SK-N-SH treated with all-trans-retinoic acid at 6 μM for 48 hours (cell line): ENCODE measurements around the gene TRAK1.

Experiments
- ATAC-seq: fragments of 200-7000 bp; cut with Tn5 transposase; 3 replicates; pipeline ENCODE4 v1.9.1; 2020; ENCODE audit warnings: mild to moderate bottlenecking, moderate library complexity
- ARNTL ChIP-seq: fragments of 450-650 bp; formaldehyde crosslinking; IDR thresholded peaks from 2 replicates; pipeline ENCODE4 v1.5.0; 2020; ENCODE audit warnings: low read depth, mild to moderate bottlenecking, moderate library complexity, borderline replicate concordance
- CSDC2 ChIP-seq: fragments of 250-450 bp; sonication (Bioruptor Pico); IDR thresholded peaks from 2 replicates; pipeline ENCODE4 v1.5.0; 2020; ENCODE audit warnings: mild to moderate bottlenecking, moderate library complexity
- CSRNP3 ChIP-seq: fragments of 250-450 bp; sonication (Bioruptor Pico); IDR thresholded peaks from 2 replicates; pipeline ENCODE4 v1.5.1; 2021; ENCODE audit warnings: mild to moderate bottlenecking, moderate library complexity
- ESRRG ChIP-seq: fragments of 250-450 bp; sonication (Bioruptor Pico); IDR thresholded peaks from 2 replicates; pipeline ENCODE4 v1.6.1; 2021; ENCODE audit warnings: mild to moderate bottlenecking
- GLIS3 ChIP-seq: fragments of 250-450 bp; sonication (Bioruptor Pico); IDR thresholded peaks from 2 replicates; pipeline ENCODE4 v1.5.0; 2020; ENCODE audit warnings: mild to moderate bottlenecking, moderate library complexity
- ISL1 ChIP-seq: fragments of 250-450 bp; sonication (Bioruptor Pico); IDR thresholded peaks from 2 replicates; pipeline ENCODE4 v2.1.2; 2022; ENCODE audit warnings: mild to moderate bottlenecking, moderate library complexity
- OSR1 ChIP-seq: fragments of 250-450 bp; sonication (Bioruptor Pico); IDR thresholded peaks from 2 replicates; pipeline ENCODE4 v1.8.0; 2022; ENCODE audit warnings: moderate library complexity, mild to moderate bottlenecking, inconsistent platforms
- PPARA ChIP-seq: fragments of 250-450 bp; sonication (Bioruptor Pico); IDR thresholded peaks from 2 replicates; pipeline ENCODE4 v1.5.0; 2020; ENCODE audit warnings: mild to moderate bottlenecking, borderline replicate concordance
- RARB ChIP-seq: fragments of 250-450 bp; sonication (Bioruptor Pico); IDR thresholded peaks from 2 replicates; pipeline ENCODE4 v1.8.0; 2021; ENCODE audit warnings: mild to moderate bottlenecking, moderate library complexity
- SNAI2 ChIP-seq: fragments of 250-450 bp; sonication (Bioruptor Pico); IDR thresholded peaks from 2 replicates; pipeline ENCODE4 v1.5.0; 2020; ENCODE audit warnings: mild to moderate bottlenecking, moderate library complexity
- TCF4 ChIP-seq: fragments of 250-450 bp; sonication (Bioruptor Pico); IDR thresholded peaks from 2 replicates; pipeline ENCODE4 v1.8.0; 2021; ENCODE audit warnings: mild to moderate bottlenecking, moderate library complexity, borderline replicate concordance
- TOX ChIP-seq: fragments of 250-450 bp; sonication (Bioruptor Pico); IDR thresholded peaks from 2 replicates; pipeline ENCODE4 v1.8.0; 2021; ENCODE audit warnings: mild to moderate bottlenecking, moderate library complexity, borderline replicate concordance
- ZC3H10 ChIP-seq: fragments of 250-450 bp; sonication (Bioruptor Pico); IDR thresholded peaks from 2 replicates; pipeline ENCODE4 v1.5.1; 2021; ENCODE audit warnings: mild to moderate bottlenecking, moderate library complexity
- ZFP3 ChIP-seq: fragments of 250-450 bp; sonication (Bioruptor Pico); IDR thresholded peaks from 2 replicates; pipeline ENCODE4 v1.5.0; 2020; ENCODE audit warnings: mild to moderate bottlenecking, moderate library complexity
- ZFP30 ChIP-seq: fragments of 450-650 bp; formaldehyde crosslinking; IDR thresholded peaks from 2 replicates; pipeline ENCODE4 v1.5.0; 2022; ENCODE audit warnings: mild to moderate bottlenecking, moderate library complexity
- ZNF565 ChIP-seq: fragments of 450-650 bp; formaldehyde crosslinking; conservative IDR thresholded peaks from 2 replicates; pipeline ENCODE4 v1.5.0; 2020; ENCODE audit warnings: low read depth, mild to moderate bottlenecking, moderate library complexity
- ZNF8 ChIP-seq: fragments of 450-650 bp; formaldehyde crosslinking; IDR thresholded peaks from 2 replicates; pipeline ENCODE4 v1.5.0; 2020; ENCODE audit warnings: mild to moderate bottlenecking, moderate library complexity
- TF ChIP-seq, protein P1 (sequence below): fragments of 250-450 bp; sonication (Bioruptor Pico); IDR thresholded peaks from 2 replicates; pipeline ENCODE4 v1.5.0; 2020; ENCODE audit warnings: mild to moderate bottlenecking, moderate library complexity
- TF ChIP-seq, protein P2 (sequence below): fragments of 250-450 bp; sonication (Bioruptor Pico); IDR thresholded peaks from 2 replicates; pipeline ENCODE4 v1.8.0; 2020; ENCODE audit warnings: mild to moderate bottlenecking, moderate library complexity, borderline replicate concordance
- TF ChIP-seq, protein P3 (sequence below): fragments of 250-450 bp; sonication (Bioruptor Pico); IDR thresholded peaks from 2 replicates; pipeline ENCODE4 v1.8.0; 2021; ENCODE audit warnings: low read depth, mild to moderate bottlenecking, moderate library complexity, borderline replicate concordance
- TF ChIP-seq, protein P4 (sequence below): fragments of 250-450 bp; sonication (Bioruptor Pico); IDR thresholded peaks from 2 replicates; pipeline ENCODE4 v1.5.1; 2020; ENCODE audit warnings: low read depth, mild to moderate bottlenecking, moderate library complexity

The TRAK1 gene

DNA sequence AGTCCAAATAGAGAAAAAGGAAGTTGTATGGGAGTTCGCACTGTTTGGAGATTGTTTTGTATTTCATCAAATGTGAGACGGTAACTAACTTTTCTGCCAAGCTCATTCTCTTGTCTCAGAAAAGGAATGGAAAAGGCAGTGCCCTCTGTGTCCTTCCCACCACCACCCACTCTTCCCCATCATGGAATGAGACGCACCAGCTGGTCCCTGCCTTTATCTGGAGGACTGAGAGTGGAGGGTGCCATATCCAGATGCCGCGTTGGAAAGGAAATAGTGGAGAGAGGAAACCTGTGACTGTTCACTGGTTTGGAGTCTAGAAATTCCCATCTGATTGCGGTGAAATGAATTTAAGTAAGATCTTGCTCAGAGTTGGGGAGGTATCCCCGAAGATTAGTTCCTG is 178.5 kb downstream of the TRAK1 start:
- no peak for ATAC-seq

DNA sequence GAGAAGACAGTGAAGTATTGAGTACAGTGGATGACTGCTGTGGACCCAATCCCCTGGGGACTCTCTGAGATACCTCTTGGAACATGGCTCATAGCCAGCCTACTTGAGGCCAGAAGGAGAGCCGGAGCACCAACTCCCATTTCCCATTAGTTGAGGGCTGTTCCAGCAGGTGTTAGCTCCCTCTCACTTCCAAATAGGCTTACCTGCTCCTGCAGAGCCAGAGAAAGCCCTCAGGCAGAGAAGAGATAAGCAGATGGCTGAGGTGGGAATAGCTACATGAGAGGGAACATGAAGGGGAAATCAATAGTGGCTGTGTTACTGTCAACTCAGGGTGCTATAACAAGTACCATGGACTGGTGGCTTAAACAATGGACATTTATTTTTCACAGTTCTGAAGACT is 179.4 kb downstream of the TRAK1 start:
- ATAC-seq = no peak
- no peak for TF ChIP-seq ZFP30
- TF ChIP-seq, protein P1, sequence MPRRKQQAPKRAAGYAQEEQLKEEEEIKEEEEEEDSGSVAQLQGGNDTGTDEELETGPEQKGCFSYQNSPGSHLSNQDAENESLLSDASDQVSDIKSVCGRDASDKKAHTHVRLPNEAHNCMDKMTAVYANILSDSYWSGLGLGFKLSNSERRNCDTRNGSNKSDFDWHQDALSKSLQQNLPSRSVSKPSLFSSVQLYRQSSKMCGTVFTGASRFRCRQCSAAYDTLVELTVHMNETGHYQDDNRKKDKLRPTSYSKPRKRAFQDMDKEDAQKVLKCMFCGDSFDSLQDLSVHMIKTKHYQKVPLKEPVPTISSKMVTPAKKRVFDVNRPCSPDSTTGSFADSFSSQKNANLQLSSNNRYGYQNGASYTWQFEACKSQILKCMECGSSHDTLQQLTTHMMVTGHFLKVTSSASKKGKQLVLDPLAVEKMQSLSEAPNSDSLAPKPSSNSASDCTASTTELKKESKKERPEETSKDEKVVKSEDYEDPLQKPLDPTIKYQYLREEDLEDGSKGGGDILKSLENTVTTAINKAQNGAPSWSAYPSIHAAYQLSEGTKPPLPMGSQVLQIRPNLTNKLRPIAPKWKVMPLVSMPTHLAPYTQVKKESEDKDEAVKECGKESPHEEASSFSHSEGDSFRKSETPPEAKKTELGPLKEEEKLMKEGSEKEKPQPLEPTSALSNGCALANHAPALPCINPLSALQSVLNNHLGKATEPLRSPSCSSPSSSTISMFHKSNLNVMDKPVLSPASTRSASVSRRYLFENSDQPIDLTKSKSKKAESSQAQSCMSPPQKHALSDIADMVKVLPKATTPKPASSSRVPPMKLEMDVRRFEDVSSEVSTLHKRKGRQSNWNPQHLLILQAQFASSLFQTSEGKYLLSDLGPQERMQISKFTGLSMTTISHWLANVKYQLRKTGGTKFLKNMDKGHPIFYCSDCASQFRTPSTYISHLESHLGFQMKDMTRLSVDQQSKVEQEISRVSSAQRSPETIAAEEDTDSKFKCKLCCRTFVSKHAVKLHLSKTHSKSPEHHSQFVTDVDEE (CRISPR knock-in tag) = no peak
- TF ChIP-seq ZNF8 = no peak
- no peak for TF ChIP-seq ESRRG (CRISPR knock-in tag)
- no peak for TF ChIP-seq CSDC2 (CRISPR knock-in tag)
- TF ChIP-seq ZFP3 (CRISPR knock-in tag) = no peak
- TF ChIP-seq GLIS3 (CRISPR knock-in tag) = no peak
- no peak for TF ChIP-seq ZNF565 (CRISPR knock-in tag)
- TF ChIP-seq, protein P2, sequence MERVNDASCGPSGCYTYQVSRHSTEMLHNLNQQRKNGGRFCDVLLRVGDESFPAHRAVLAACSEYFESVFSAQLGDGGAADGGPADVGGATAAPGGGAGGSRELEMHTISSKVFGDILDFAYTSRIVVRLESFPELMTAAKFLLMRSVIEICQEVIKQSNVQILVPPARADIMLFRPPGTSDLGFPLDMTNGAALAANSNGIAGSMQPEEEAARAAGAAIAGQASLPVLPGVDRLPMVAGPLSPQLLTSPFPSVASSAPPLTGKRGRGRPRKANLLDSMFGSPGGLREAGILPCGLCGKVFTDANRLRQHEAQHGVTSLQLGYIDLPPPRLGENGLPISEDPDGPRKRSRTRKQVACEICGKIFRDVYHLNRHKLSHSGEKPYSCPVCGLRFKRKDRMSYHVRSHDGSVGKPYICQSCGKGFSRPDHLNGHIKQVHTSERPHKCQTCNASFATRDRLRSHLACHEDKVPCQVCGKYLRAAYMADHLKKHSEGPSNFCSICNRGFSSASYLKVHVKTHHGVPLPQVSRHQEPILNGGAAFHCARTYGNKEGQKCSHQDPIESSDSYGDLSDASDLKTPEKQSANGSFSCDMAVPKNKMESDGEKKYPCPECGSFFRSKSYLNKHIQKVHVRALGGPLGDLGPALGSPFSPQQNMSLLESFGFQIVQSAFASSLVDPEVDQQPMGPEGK (CRISPR knock-in tag) = no peak
- TF ChIP-seq, protein P3, sequence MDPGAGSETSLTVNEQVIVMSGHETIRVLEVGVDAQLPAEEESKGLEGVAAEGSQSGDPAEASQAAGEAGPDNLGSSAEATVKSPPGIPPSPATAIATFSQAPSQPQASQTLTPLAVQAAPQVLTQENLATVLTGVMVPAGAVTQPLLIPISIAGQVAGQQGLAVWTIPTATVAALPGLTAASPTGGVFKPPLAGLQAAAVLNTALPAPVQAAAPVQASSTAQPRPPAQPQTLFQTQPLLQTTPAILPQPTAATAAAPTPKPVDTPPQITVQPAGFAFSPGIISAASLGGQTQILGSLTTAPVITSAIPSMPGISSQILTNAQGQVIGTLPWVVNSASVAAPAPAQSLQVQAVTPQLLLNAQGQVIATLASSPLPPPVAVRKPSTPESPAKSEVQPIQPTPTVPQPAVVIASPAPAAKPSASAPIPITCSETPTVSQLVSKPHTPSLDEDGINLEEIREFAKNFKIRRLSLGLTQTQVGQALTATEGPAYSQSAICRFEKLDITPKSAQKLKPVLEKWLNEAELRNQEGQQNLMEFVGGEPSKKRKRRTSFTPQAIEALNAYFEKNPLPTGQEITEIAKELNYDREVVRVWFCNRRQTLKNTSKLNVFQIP (CRISPR knock-in tag) = no peak
- no peak for TF ChIP-seq ISL1 (CRISPR knock-in tag)
- TF ChIP-seq ARNTL (CRISPR knock-in tag) = no peak
- TF ChIP-seq ZC3H10 (CRISPR knock-in tag) = no peak
- TF ChIP-seq TOX = no peak
- no peak for TF ChIP-seq CSRNP3 (CRISPR knock-in tag)
- no peak for TF ChIP-seq TCF4 (CRISPR knock-in tag)
- no peak for TF ChIP-seq SNAI2 (CRISPR knock-in tag)

More for the DNA sequence above, 178.5 kb downstream of the TRAK1 start:
- TF ChIP-seq CSDC2 (CRISPR knock-in tag) (no peak), CSRNP3 (CRISPR knock-in tag) (no peak), ZC3H10 (CRISPR knock-in tag) (no peak), RARB (CRISPR knock-in tag) (no peak), PPARA (no peak), OSR1 (no peak)
- TF ChIP-seq, all 23 proteins: peak for 0

- ATAC-seq = no peak
- TF ChIP-seq, protein P2 (CRISPR knock-in tag) = no peak
- TF ChIP-seq GLIS3 (CRISPR knock-in tag) (no peak), CSRNP3 (CRISPR knock-in tag) (no peak), ISL1 (CRISPR knock-in tag) (no peak), ZFP3 (CRISPR knock-in tag) (no peak)
- TF ChIP-seq, protein P4, sequence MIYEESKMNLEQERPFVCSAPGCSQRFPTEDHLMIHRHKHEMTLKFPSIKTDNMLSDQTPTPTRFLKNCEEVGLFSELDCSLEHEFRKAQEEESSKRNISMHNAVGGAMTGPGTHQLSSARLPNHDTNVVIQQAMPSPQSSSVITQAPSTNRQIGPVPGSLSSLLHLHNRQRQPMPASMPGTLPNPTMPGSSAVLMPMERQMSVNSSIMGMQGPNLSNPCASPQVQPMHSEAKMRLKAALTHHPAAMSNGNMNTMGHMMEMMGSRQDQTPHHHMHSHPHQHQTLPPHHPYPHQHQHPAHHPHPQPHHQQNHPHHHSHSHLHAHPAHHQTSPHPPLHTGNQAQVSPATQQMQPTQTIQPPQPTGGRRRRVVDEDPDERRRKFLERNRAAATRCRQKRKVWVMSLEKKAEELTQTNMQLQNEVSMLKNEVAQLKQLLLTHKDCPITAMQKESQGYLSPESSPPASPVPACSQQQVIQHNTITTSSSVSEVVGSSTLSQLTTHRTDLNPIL (CRISPR knock-in tag) = no peak
- TF ChIP-seq, protein P1 (CRISPR knock-in tag) = no peak
These were observed 180.6 kb downstream of the TRAK1 start for GRCh38 chr3:42271786-42272185.
